Liver (tissue), 9 donors: ENCODE measurements around the gene ATP2A3. TPM values are rescaled to one million over a fixed set of nuclear protein-coding genes. Genes with fewer than 3 reads are reported as not detected.

Experiments
- DNase-seq: peaks from one replicate; pipeline ENCODE4 v3.0.0-alpha.2; 2017; ENCODE audit warnings: low spot score
- H3K27ac ChIP-seq, 2 donors: one replicate each; pipeline ENCODE4 v1.7.0; 2013; ENCODE audit warnings: inconsistent platforms in 2 of 2, low read length in 2 of 2, control low read depth in 1 of 2, low read depth in 1 of 2, mild to moderate bottlenecking in 1 of 2
- H3K27me3 ChIP-seq, 4 donors: one replicate each; pipeline versions ENCODE4 v1.6.1 to v1.7.0; 2013; ENCODE audit warnings: low read length in 3 of 4, inconsistent platforms in 1 of 4, mild to moderate bottlenecking in 1 of 4, moderate library complexity in 1 of 4; ENCODE audit not compliant: control insufficient read depth in 4 of 4, insufficient read depth in 4 of 4
- H3K36me3 ChIP-seq, 4 donors: one replicate each; pipeline versions ENCODE4 v1.6.1 to v1.7.0; 2013; ENCODE audit warnings: low read length in 3 of 4, mild to moderate bottlenecking in 3 of 4, low read depth in 1 of 4, moderate library complexity in 1 of 4; ENCODE audit not compliant: control insufficient read depth in 4 of 4, insufficient read depth in 3 of 4
- H3K4me1 ChIP-seq, 4 donors: one replicate each; pipeline versions ENCODE4 v1.6.1 to v1.7.0; 2013; ENCODE audit warnings: low read length in 3 of 4, mild to moderate bottlenecking in 3 of 4, moderate library complexity in 1 of 4; ENCODE audit not compliant: control insufficient read depth in 4 of 4, insufficient read depth in 4 of 4
- H3K4me3 ChIP-seq, 3 donors: one replicate each; pipeline versions ENCODE4 v1.6.1 to v1.7.0; 2013; ENCODE audit warnings: low read length in 3 of 3, control low read depth in 1 of 3, low read depth in 1 of 3, mild to moderate bottlenecking in 1 of 3
- H3K9ac ChIP-seq, 2 donors: one replicate each; pipeline ENCODE4 v1.7.0; 2013; ENCODE audit warnings: low read length in 2 of 2, mild to moderate bottlenecking in 2 of 2, moderate library complexity in 2 of 2, control low read depth in 1 of 2, low read depth in 1 of 2
- H3K9me3 ChIP-seq, 4 donors: one replicate each; pipeline versions ENCODE4 v1.6.1 to v1.7.0; 2013; ENCODE audit warnings: low read length in 3 of 4; ENCODE audit not compliant: control insufficient read depth in 4 of 4
- ATF3 ChIP-seq: IDR thresholded peaks from 2 replicates; pipeline ENCODE4 v1.6.1; 2016; ENCODE audit warnings: antibody characterized with exemption
- CTCF ChIP-seq: fragments of 150-350 bp; IDR thresholded peaks from 2 replicates; pipeline ENCODE4 v1.5.1; 2017; ENCODE audit warnings: improper control_type of control experiment, low read depth, low read length; ENCODE audit not compliant: missing input control
- EGR1 ChIP-seq, 2 donors: IDR thresholded peaks; 2 replicates each; pipeline ENCODE4 v1.6.1; 2016 to 2018; ENCODE audit warnings: antibody characterized with exemption in 2 of 2, low read depth in 2 of 2
- FOXA1 ChIP-seq: IDR thresholded peaks from 2 replicates; pipeline ENCODE4 v1.6.1; 2016; ENCODE audit warnings: antibody characterized with exemption
- FOXA2 ChIP-seq: IDR thresholded peaks from 2 replicates; pipeline ENCODE4 v1.6.1; 2016; ENCODE audit warnings: antibody characterized with exemption
- GABPA ChIP-seq, 2 donors: IDR thresholded peaks in 1 of 2; conservative IDR thresholded peaks in 1 of 2; 2 replicates each; pipeline ENCODE4 v1.6.1; 2016; ENCODE audit warnings: antibody characterized with exemption in 2 of 2, mild to moderate bottlenecking in 1 of 2, moderate library complexity in 1 of 2
- HNF4A ChIP-seq, 2 donors: conservative IDR thresholded peaks; 2 replicates each; pipeline ENCODE4 v1.6.1; 2016; ENCODE audit warnings: antibody characterized with exemption in 2 of 2, mild to moderate bottlenecking in 2 of 2
- HNF4G ChIP-seq: IDR thresholded peaks from 2 replicates; pipeline ENCODE4 v1.6.1; 2016; ENCODE audit warnings: antibody characterized with exemption
- JUND ChIP-seq, 2 donors: IDR thresholded peaks; 2 replicates each; pipeline ENCODE4 v1.6.1; 2016; ENCODE audit warnings: antibody characterized with exemption in 2 of 2
- MAX ChIP-seq: IDR thresholded peaks from 2 replicates; pipeline ENCODE4 v1.6.1; 2016; ENCODE audit warnings: antibody characterized with exemption
- NR2F2 ChIP-seq: IDR thresholded peaks from 2 replicates; pipeline ENCODE4 v1.6.1; 2016; ENCODE audit warnings: antibody characterized with exemption
- RAD21 ChIP-seq, 2 donors: IDR thresholded peaks; 2 replicates each; pipeline ENCODE4 v1.6.1; 2016; ENCODE audit warnings: antibody characterized with exemption in 2 of 2, mild to moderate bottlenecking in 2 of 2
- RXRA ChIP-seq, 2 donors: IDR thresholded peaks; 2 replicates each; pipeline ENCODE4 v1.6.1; 2017 to 2018; ENCODE audit warnings: antibody characterized with exemption in 2 of 2, mild to moderate bottlenecking in 1 of 2
- SP1 ChIP-seq: IDR thresholded peaks from 2 replicates; pipeline ENCODE4 v1.6.1; 2018; ENCODE audit warnings: antibody characterized with exemption, mild to moderate bottlenecking
- TAF1 ChIP-seq: conservative IDR thresholded peaks from 2 replicates; pipeline ENCODE4 v1.6.1; 2016; ENCODE audit warnings: antibody characterized with exemption, mild to moderate bottlenecking
- YY1 ChIP-seq: IDR thresholded peaks from 2 replicates; pipeline ENCODE4 v1.6.1; 2016; ENCODE audit warnings: antibody characterized with exemption, mild to moderate bottlenecking
- ZBTB33 ChIP-seq: IDR thresholded peaks from 2 replicates; pipeline ENCODE4 v1.6.1; 2016; ENCODE audit warnings: antibody characterized with exemption
- WGBS: extraction: QIAGEN DNeasy Blood & Tissue Kit; methylation state at CpG from one replicate; pipeline ENCODE4 v1.1.7; 2013; 5-methylcytosine and 5-hydroxymethylcytosine counted together
- polyA plus RNA-seq, 2 donors: library from polyadenylated mRNA; stranded (reverse) in 1 of 2; unstranded in 1 of 2; fragments of 200-250 nt in 1 of 2; fragments of >200 nt in 1 of 2; fragmentation: Nextera tagmentation in 1 of 2; extraction: Ambion mirVana in 1 of 2; gene quantifications; one replicate each; pipeline versions ENCODE4 v1.2.1 to v1.2.3, GENCODE V29; 2013 to 2015
- total RNA-seq, 2 donors: library from RNA; depleted of rRNA; stranded (reverse); fragments of >200 nt; gene quantifications; one replicate each; pipeline ENCODE4 v1.2.3, GENCODE V29; 2014
- donor health status: healthy.
- donor health status: healthy.
- donor health status: healthy.
- donor health status: healthy.
- donor health status: healthy.

ATP2A3 gene
- total and polyA plus RNA-seq, 4 donors, result 1.4 to 17.1 (median 3.2) TPM

GRCh38 chr17:3944485-3945388 is 19.5 kb downstream of the ATP2A3 start:
- TF ChIP-seq ATF3 (no peak), TAF1 (no peak), RXRA (IDR thresholded peaks at IDR 0.05) (no peak), SP1 (no peak), CTCF (no peak), HNF4G (no peak), FOXA1 (no peak), HNF4A (conservative IDR thresholded peaks at IDR 0.05) (no peak), ZBTB33 (no peak), NR2F2 (no peak), EGR1 (IDR thresholded peaks at IDR 0.05; ENCODE audit: low read depth in 2 of 2) (no peak), RAD21 (IDR thresholded peaks at IDR 0.05) (no peak), YY1 (no peak), GABPA (IDR thresholded peaks at IDR 0.05 in 1 of 2, conservative IDR thresholded peaks at IDR 0.05 in 1 of 2) (no peak), FOXA2 (no peak)
- Histone ChIP-seq H3K9ac (no peak overlapping the region), H3K27me3 (no peaks in the 10 kb centered on the region), H3K9me3 (no peaks in the 10 kb centered on the region), H3K4me3 (peak overlapping the region in 1 of 3 donors; percentile 26), H3K4me1 (peaks cover 0 to 3% (median 0%) of the 10 kb centered on the region in 4 donors), H3K36me3 (no peaks in the 10 kb centered on the region), H3K27ac (no peak overlapping the region)
- WGBS, result 39% methylated on average over 68 of the region's 68 CpGs
- DNase-seq, result peak; percentile 58

- no peak for DNase-seq
- Histone ChIP-seq H3K27me3 (no peaks in the 10 kb centered on the region), H3K9ac (no peak overlapping the region), H3K4me3 (no peak overlapping the region), H3K36me3 (no peaks in the 10 kb centered on the region), H3K27ac (no peak overlapping the region), H3K4me1 (peaks cover 0 to 3% (median 0%) of the 10 kb centered on the region in 4 donors), H3K9me3 (no peaks in the 10 kb centered on the region)
- no peak for TF ChIP-seq ZBTB33
- TF ChIP-seq JUND (IDR thresholded peaks at IDR 0.05), result no peak
- no peak for TF ChIP-seq GABPA (IDR thresholded peaks at IDR 0.05 in 1 of 2, conservative IDR thresholded peaks at IDR 0.05 in 1 of 2)
- TF ChIP-seq TAF1, result no peak
- no peak for TF ChIP-seq RAD21 (IDR thresholded peaks at IDR 0.05)
- no peak for TF ChIP-seq EGR1 (IDR thresholded peaks at IDR 0.05; ENCODE audit: low read depth in 2 of 2)
- TF ChIP-seq HNF4A (conservative IDR thresholded peaks at IDR 0.05), result no peak
- TF ChIP-seq SP1, result no peak
- no peak for TF ChIP-seq YY1
- TF ChIP-seq FOXA1, result no peak
- TF ChIP-seq CTCF, result no peak
- no peak for TF ChIP-seq RXRA (IDR thresholded peaks at IDR 0.05)
- TF ChIP-seq ATF3, result no peak
- TF ChIP-seq MAX, result no peak
- WGBS, result 94% methylated on average over 23 of the region's 23 CpGs
Measured at GRCh38 chr17:3943240-3943891, 20.9 kb downstream of the ATP2A3 start.
